Panc1 (cell line): Measurements from ENCODE around the gene RHOT2. TPM values are rescaled to one million over a fixed set of nuclear protein-coding genes. Genes with fewer than 3 reads are reported as not detected.
A peak's percentile ranks its signal among the peaks of the same experiment; 100 is the strongest.

ENCODE experiments used
- ATAC-seq: fragments of 200-7000 bp; cut with Tn5 transposase; 2 replicates; pipeline ENCODE4 v1.9.1; 2020; ENCODE audit warnings: mild to moderate bottlenecking, moderate library complexity
- BruUV-seq: library from RNA; stranded (reverse); fragments of 400-500 nt; replicated peaks from 2 replicates; lab custom pipeline; 2021; lab: Mats Ljungman, UMichigan
- CTCF ChIA-PET: fragments of 300-600 bp; sonication (Branson Sonifier 250); formaldehyde crosslinking; loops from one replicate; lab custom pipeline; 2022; ENCODE audit warnings: antibody characterized with exemption; lab: Charles Lee
- POLR2A ChIA-PET: fragments of 300-600 bp; sonication (Branson Sonifier 250); formaldehyde crosslinking; loops from one replicate; lab custom pipeline; 2022; ENCODE audit warnings: antibody characterized with exemption; lab: Charles Lee
- DNase-seq: peaks from one replicate; pipeline ENCODE4 v3.0.0-alpha.2; 2010; ENCODE audit warnings: low read depth, low spot score
- H3K27ac ChIP-seq: 2 replicates; pipeline ENCODE4 v1.5.1; 2011; ENCODE audit warnings: mild to moderate bottlenecking, low read length, inconsistent platforms
- H3K27me3 ChIP-seq: fragments of 200-500 bp; sonication (Bioruptor generic); 2 replicates; pipeline ENCODE4 v1.6.0; 2014; ENCODE audit warnings: low read length, inconsistent platforms; ENCODE audit not compliant: control insufficient read depth, insufficient read depth
- H3K36me3 ChIP-seq: fragments of 200-500 bp; sonication (Bioruptor generic); 2 replicates; pipeline ENCODE4 v1.5.1; 2014; ENCODE audit warnings: inconsistent platforms, mild to moderate bottlenecking, low read length, moderate library complexity; ENCODE audit not compliant: control insufficient read depth, insufficient read depth
- H3K4me1 ChIP-seq: 2 replicates; pipeline ENCODE4 v1.5.1; 2011; ENCODE audit warnings: inconsistent platforms, mild to moderate bottlenecking, low read length, moderate library complexity; ENCODE audit not compliant: control insufficient read depth, insufficient read depth
- H3K4me3 ChIP-seq, 2 experiments: 2 replicates each; pipeline ENCODE4 v1.5.1; 2011 to 2012; ENCODE audit warnings: low read depth in 2 of 2, low read length in 2 of 2, mild to moderate bottlenecking in 2 of 2, inconsistent platforms in 1 of 2, moderate library complexity in 1 of 2
- H3K9me3 ChIP-seq: fragments of 200-500 bp; sonication (Bioruptor generic); 2 replicates; pipeline ENCODE4 v1.5.1; 2014; ENCODE audit warnings: low read depth, mild to moderate bottlenecking, inconsistent platforms, low read length, moderate library complexity; ENCODE audit not compliant: control insufficient read depth, insufficient read depth
- POLR2AphosphoS5 ChIP-seq: IDR thresholded peaks from 2 replicates; pipeline ENCODE4 v1.6.1; 2012; ENCODE audit warnings: mild to moderate bottlenecking, low read depth, low read length, moderate library complexity
- SIN3A ChIP-seq: IDR thresholded peaks from 2 replicates; pipeline ENCODE4 v1.6.1; 2012; ENCODE audit warnings: low read depth, mild to moderate bottlenecking, low read length, moderate library complexity, borderline replicate concordance; ENCODE audit not compliant: insufficient read depth
- in situ Hi-C: cut with HindIII; loops from 2 replicates; pipeline ENCODE4 v1.10.0; 2016; ENCODE audit warnings: low sequenced_read_pairs, low pct_unique_long_range_greater_than_20kb
- intact Hi-C: fragments of 100-400 bp; cut with micrococcal nuclease; formaldehyde crosslinking; loops from one replicate; pipeline ENCODE4 v1.10.0; 2022; ENCODE audit not compliant: unreplicated experiment
- total RNA-seq: library from RNA; stranded (reverse); gene quantifications from one replicate; pipeline ENCODE4 v1.2.1, GENCODE V29; 2021; ENCODE audit not compliant: unreplicated experiment
- TF ChIP-seq, protein P1 (sequence below): fragments of 450-650 bp; IDR thresholded peaks from 2 replicates; pipeline ENCODE4 v1.5.1; 2017; ENCODE audit warnings: mild to moderate bottlenecking
- TF ChIP-seq, protein P2 (sequence below), 2 experiments: IDR thresholded peaks; 2 replicates each; pipeline ENCODE4 v1.6.1; 2011 to 2012; ENCODE audit warnings: low read depth in 2 of 2, control low read depth in 1 of 2, low read length in 1 of 2, mild to moderate bottlenecking in 1 of 2, moderate library complexity in 1 of 2; ENCODE audit not compliant: insufficient read depth in 1 of 2

The RHOT2 gene
- total RNA-seq, 1 experiment from 2014 or later: 195 TPM

DNA sequence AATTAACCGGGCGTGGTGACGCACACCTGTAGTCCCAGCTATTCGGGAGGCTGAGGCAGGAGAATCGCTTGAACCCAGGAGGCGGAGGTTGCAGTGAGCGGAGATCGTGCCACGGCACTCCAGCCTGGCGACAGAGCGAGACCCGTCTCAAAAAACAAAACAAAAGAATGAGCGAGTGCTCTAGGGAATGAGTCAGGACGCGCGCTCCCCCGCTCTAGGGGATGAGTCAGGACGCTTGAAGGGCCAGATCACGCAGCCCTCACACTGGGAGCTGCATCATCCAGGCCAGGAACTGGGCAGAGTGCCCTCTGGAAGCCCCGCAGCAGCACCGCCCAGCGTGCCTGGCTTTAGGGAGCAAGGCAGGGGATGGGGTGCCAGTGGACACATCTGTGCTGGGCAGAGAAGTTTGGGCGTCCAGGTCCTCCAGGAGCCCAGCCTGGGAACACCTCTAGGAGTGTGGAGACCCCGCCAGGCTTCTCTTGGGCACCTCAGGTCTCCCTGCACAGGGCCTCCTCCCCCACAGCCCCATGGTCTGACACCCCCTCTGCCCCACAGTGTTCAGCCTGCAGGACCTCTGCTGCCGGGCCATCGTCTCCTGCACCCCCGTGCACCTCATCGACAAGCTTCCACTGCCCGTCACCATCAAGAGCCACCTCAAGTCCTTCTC, 41.0 kb upstream of the RHOT2 start:
- no TSS peak for BruUV-seq
- intact Hi-C loops (no loop called here), in situ Hi-C loops (no loop called here)
- peak; percentile 85 for DNase-seq
- ATAC-seq: peak; percentile 84
- CTCF ChIA-PET: no interaction called here
- Histone ChIP-seq H3K4me1 (peaks cover 73% of the 10 kb centered on the region), H3K4me3 (peak overlapping the region in 1 of 2 experiments; percentile 6; a peak in 1 of 4 replicates), H3K9me3 (no peaks in the 10 kb centered on the region), H3K36me3 (no peaks in the 10 kb centered on the region), H3K27ac (peak overlapping the region; percentile 39; the same call in 1 of the 2 replicates), H3K27me3 (no peaks in the 10 kb centered on the region)
- POLR2A ChIA-PET: no interaction called here
- TF ChIP-seq POLR2AphosphoS5: peak; percentile 57; the same call in 1 of the 2 replicates
- TF ChIP-seq SIN3A: no peak

DNA sequence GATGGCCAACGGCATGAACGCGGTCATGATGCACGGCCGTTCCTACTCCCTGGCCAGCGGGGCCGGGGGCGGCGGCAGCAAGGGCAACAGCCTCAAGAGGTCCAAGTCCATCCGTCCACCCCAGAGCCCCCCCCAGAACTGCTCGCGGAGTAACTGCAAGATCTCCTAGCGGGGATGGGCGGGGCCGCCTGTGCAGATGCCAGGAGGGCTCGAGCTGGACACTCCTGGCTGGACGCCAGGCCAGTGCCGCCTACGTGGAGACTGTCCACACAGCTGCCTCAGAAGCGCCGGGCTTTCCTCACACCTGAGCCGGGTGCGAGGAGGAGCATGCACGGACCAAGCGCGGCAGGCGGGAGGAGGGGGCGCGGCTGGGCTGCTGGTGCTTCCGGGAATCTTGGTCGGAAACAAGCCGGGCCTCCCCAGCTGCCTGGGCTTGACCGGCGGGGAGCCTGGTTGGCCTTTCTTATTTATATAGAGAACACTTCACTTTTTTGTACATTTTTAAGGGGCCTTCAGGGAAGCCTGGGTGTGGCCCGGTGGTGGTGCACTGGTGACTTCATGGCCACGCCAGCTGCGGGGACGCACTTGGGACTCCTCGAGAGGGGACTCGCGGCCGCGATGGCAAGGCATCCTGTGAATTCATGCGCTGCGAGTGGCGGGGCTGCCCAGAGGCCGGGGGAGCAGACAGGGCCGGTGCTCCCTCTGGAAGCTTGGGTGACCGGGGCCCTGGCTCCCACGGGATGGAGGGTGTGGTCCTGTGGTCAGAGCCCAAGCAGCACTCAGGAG, 40.3 kb upstream of the RHOT2 start:
- POLR2A ChIA-PET: no interaction called here
- CTCF ChIA-PET: interaction anchor here (0.5 kb wide), 1 partner anchor 88 kb away, joined by 3 read pairs; no protein-coding TSS in a partner anchor
- no peak overlapping the region for H3K4me3 ChIP-seq
- H3K36me3 ChIP-seq: no peaks in the 10 kb centered on the region
- in situ Hi-C loops (no loop called here), intact Hi-C loops (no loop called here)
- H3K4me1 ChIP-seq: peaks cover 65% of the 10 kb centered on the region
- ATAC-seq: peak; percentile 0; the same call in 1 of the 2 replicates
- BruUV-seq: TSS peak; percentile 58
- TF ChIP-seq SIN3A: no peak
- TF ChIP-seq, protein P1, sequence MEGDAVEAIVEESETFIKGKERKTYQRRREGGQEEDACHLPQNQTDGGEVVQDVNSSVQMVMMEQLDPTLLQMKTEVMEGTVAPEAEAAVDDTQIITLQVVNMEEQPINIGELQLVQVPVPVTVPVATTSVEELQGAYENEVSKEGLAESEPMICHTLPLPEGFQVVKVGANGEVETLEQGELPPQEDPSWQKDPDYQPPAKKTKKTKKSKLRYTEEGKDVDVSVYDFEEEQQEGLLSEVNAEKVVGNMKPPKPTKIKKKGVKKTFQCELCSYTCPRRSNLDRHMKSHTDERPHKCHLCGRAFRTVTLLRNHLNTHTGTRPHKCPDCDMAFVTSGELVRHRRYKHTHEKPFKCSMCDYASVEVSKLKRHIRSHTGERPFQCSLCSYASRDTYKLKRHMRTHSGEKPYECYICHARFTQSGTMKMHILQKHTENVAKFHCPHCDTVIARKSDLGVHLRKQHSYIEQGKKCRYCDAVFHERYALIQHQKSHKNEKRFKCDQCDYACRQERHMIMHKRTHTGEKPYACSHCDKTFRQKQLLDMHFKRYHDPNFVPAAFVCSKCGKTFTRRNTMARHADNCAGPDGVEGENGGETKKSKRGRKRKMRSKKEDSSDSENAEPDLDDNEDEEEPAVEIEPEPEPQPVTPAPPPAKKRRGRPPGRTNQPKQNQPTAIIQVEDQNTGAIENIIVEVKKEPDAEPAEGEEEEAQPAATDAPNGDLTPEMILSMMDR: no peak
- no peak for TF ChIP-seq POLR2AphosphoS5
- TF ChIP-seq, protein P2, sequence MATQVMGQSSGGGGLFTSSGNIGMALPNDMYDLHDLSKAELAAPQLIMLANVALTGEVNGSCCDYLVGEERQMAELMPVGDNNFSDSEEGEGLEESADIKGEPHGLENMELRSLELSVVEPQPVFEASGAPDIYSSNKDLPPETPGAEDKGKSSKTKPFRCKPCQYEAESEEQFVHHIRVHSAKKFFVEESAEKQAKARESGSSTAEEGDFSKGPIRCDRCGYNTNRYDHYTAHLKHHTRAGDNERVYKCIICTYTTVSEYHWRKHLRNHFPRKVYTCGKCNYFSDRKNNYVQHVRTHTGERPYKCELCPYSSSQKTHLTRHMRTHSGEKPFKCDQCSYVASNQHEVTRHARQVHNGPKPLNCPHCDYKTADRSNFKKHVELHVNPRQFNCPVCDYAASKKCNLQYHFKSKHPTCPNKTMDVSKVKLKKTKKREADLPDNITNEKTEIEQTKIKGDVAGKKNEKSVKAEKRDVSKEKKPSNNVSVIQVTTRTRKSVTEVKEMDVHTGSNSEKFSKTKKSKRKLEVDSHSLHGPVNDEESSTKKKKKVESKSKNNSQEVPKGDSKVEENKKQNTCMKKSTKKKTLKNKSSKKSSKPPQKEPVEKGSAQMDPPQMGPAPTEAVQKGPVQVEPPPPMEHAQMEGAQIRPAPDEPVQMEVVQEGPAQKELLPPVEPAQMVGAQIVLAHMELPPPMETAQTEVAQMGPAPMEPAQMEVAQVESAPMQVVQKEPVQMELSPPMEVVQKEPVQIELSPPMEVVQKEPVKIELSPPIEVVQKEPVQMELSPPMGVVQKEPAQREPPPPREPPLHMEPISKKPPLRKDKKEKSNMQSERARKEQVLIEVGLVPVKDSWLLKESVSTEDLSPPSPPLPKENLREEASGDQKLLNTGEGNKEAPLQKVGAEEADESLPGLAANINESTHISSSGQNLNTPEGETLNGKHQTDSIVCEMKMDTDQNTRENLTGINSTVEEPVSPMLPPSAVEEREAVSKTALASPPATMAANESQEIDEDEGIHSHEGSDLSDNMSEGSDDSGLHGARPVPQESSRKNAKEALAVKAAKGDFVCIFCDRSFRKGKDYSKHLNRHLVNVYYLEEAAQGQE (IDR thresholded peaks at IDR 0.05; ENCODE audit: insufficient read depth in 1 of 2, low read depth in 2 of 2, low read length in 1 of 2): no peak
- no peaks in the 10 kb centered on the region for H3K27me3 ChIP-seq
- no peak for DNase-seq
- H3K27ac ChIP-seq: peak overlapping the region; percentile 39; the same call in 1 of the 2 replicates
- no peaks in the 10 kb centered on the region for H3K9me3 ChIP-seq
